Liver (tissue), 9 donors: ENCODE measurements around the gene MVB12B. TPM values are rescaled to one million over a fixed set of nuclear protein-coding genes. Genes with fewer than 3 reads are reported as not detected.

Source experiments
- DNase-seq: peaks from one replicate; pipeline ENCODE4 v3.0.0-alpha.2; 2017; ENCODE audit warnings: low spot score
- H3K27ac ChIP-seq, 2 donors: one replicate each; pipeline ENCODE4 v1.7.0; 2013; ENCODE audit warnings: inconsistent platforms in 2 of 2, low read length in 2 of 2, control low read depth in 1 of 2, low read depth in 1 of 2, mild to moderate bottlenecking in 1 of 2
- H3K27me3 ChIP-seq, 4 donors: one replicate each; pipeline versions ENCODE4 v1.6.1 to v1.7.0; 2013; ENCODE audit warnings: low read length in 3 of 4, inconsistent platforms in 1 of 4, mild to moderate bottlenecking in 1 of 4, moderate library complexity in 1 of 4; ENCODE audit not compliant: control insufficient read depth in 4 of 4, insufficient read depth in 4 of 4
- H3K36me3 ChIP-seq, 4 donors: one replicate each; pipeline versions ENCODE4 v1.6.1 to v1.7.0; 2013; ENCODE audit warnings: low read length in 3 of 4, mild to moderate bottlenecking in 3 of 4, low read depth in 1 of 4, moderate library complexity in 1 of 4; ENCODE audit not compliant: control insufficient read depth in 4 of 4, insufficient read depth in 3 of 4
- H3K4me1 ChIP-seq, 4 donors: one replicate each; pipeline versions ENCODE4 v1.6.1 to v1.7.0; 2013; ENCODE audit warnings: low read length in 3 of 4, mild to moderate bottlenecking in 3 of 4, moderate library complexity in 1 of 4; ENCODE audit not compliant: control insufficient read depth in 4 of 4, insufficient read depth in 4 of 4
- H3K4me3 ChIP-seq, 3 donors: one replicate each; pipeline versions ENCODE4 v1.6.1 to v1.7.0; 2013; ENCODE audit warnings: low read length in 3 of 3, control low read depth in 1 of 3, low read depth in 1 of 3, mild to moderate bottlenecking in 1 of 3
- H3K9ac ChIP-seq, 2 donors: one replicate each; pipeline ENCODE4 v1.7.0; 2013; ENCODE audit warnings: low read length in 2 of 2, mild to moderate bottlenecking in 2 of 2, moderate library complexity in 2 of 2, control low read depth in 1 of 2, low read depth in 1 of 2
- H3K9me3 ChIP-seq, 4 donors: one replicate each; pipeline versions ENCODE4 v1.6.1 to v1.7.0; 2013; ENCODE audit warnings: low read length in 3 of 4; ENCODE audit not compliant: control insufficient read depth in 4 of 4
- CTCF ChIP-seq: fragments of 150-350 bp; IDR thresholded peaks from 2 replicates; pipeline ENCODE4 v1.5.1; 2017; ENCODE audit warnings: improper control_type of control experiment, low read depth, low read length; ENCODE audit not compliant: missing input control
- EGR1 ChIP-seq, 2 donors: IDR thresholded peaks; 2 replicates each; pipeline ENCODE4 v1.6.1; 2016 to 2018; ENCODE audit warnings: antibody characterized with exemption in 2 of 2, low read depth in 2 of 2
- FOXA1 ChIP-seq: IDR thresholded peaks from 2 replicates; pipeline ENCODE4 v1.6.1; 2016; ENCODE audit warnings: antibody characterized with exemption
- FOXA2 ChIP-seq: IDR thresholded peaks from 2 replicates; pipeline ENCODE4 v1.6.1; 2016; ENCODE audit warnings: antibody characterized with exemption
- GABPA ChIP-seq, 2 donors: IDR thresholded peaks in 1 of 2; conservative IDR thresholded peaks in 1 of 2; 2 replicates each; pipeline ENCODE4 v1.6.1; 2016; ENCODE audit warnings: antibody characterized with exemption in 2 of 2, mild to moderate bottlenecking in 1 of 2, moderate library complexity in 1 of 2
- HNF4A ChIP-seq, 2 donors: conservative IDR thresholded peaks; 2 replicates each; pipeline ENCODE4 v1.6.1; 2016; ENCODE audit warnings: antibody characterized with exemption in 2 of 2, mild to moderate bottlenecking in 2 of 2
- HNF4G ChIP-seq: IDR thresholded peaks from 2 replicates; pipeline ENCODE4 v1.6.1; 2016; ENCODE audit warnings: antibody characterized with exemption
- JUND ChIP-seq, 2 donors: IDR thresholded peaks; 2 replicates each; pipeline ENCODE4 v1.6.1; 2016; ENCODE audit warnings: antibody characterized with exemption in 2 of 2
- MAX ChIP-seq: IDR thresholded peaks from 2 replicates; pipeline ENCODE4 v1.6.1; 2016; ENCODE audit warnings: antibody characterized with exemption
- NR2F2 ChIP-seq: IDR thresholded peaks from 2 replicates; pipeline ENCODE4 v1.6.1; 2016; ENCODE audit warnings: antibody characterized with exemption
- RAD21 ChIP-seq, 2 donors: IDR thresholded peaks; 2 replicates each; pipeline ENCODE4 v1.6.1; 2016; ENCODE audit warnings: antibody characterized with exemption in 2 of 2, mild to moderate bottlenecking in 2 of 2
- REST ChIP-seq: IDR thresholded peaks from 2 replicates; pipeline ENCODE4 v1.6.1; 2016; ENCODE audit warnings: antibody characterized with exemption, mild to moderate bottlenecking
- RXRA ChIP-seq, 2 donors: IDR thresholded peaks; 2 replicates each; pipeline ENCODE4 v1.6.1; 2017 to 2018; ENCODE audit warnings: antibody characterized with exemption in 2 of 2, mild to moderate bottlenecking in 1 of 2
- SP1 ChIP-seq: IDR thresholded peaks from 2 replicates; pipeline ENCODE4 v1.6.1; 2018; ENCODE audit warnings: antibody characterized with exemption, mild to moderate bottlenecking
- TAF1 ChIP-seq: conservative IDR thresholded peaks from 2 replicates; pipeline ENCODE4 v1.6.1; 2016; ENCODE audit warnings: antibody characterized with exemption, mild to moderate bottlenecking
- YY1 ChIP-seq: IDR thresholded peaks from 2 replicates; pipeline ENCODE4 v1.6.1; 2016; ENCODE audit warnings: antibody characterized with exemption, mild to moderate bottlenecking
- ZBTB33 ChIP-seq: IDR thresholded peaks from 2 replicates; pipeline ENCODE4 v1.6.1; 2016; ENCODE audit warnings: antibody characterized with exemption
- WGBS: extraction: QIAGEN DNeasy Blood & Tissue Kit; methylation state at CpG from one replicate; pipeline ENCODE4 v1.1.7; 2013; 5-methylcytosine and 5-hydroxymethylcytosine counted together
- polyA plus RNA-seq, 2 donors: library from polyadenylated mRNA; stranded (reverse) in 1 of 2; unstranded in 1 of 2; fragments of 200-250 nt in 1 of 2; fragments of >200 nt in 1 of 2; fragmentation: Nextera tagmentation in 1 of 2; extraction: Ambion mirVana in 1 of 2; gene quantifications; one replicate each; pipeline versions ENCODE4 v1.2.1 to v1.2.3, GENCODE V29; 2013 to 2015
- total RNA-seq, 2 donors: library from RNA; depleted of rRNA; stranded (reverse); fragments of >200 nt; gene quantifications; one replicate each; pipeline ENCODE4 v1.2.3, GENCODE V29; 2014
- donor health status: healthy.
- donor health status: healthy.
- donor health status: healthy.
- donor health status: healthy.
- donor health status: healthy.

MVB12B gene
- total and polyA plus RNA-seq, 4 donors = 5.3 to 12.4 (median 8.4) TPM

GRCh38 chr9:126435105-126435504 lies 108.5 kb downstream of the MVB12B start:
- WGBS = 92% methylated on average over 2 of the region's 2 CpGs
- Histone ChIP-seq H3K27me3 (no peaks in the 10 kb centered on the region), H3K27ac (no peak overlapping the region), H3K9ac (no peak overlapping the region), H3K9me3 (no peaks in the 10 kb centered on the region), H3K36me3 (peaks cover 0 to 8% (median 6%) of the 10 kb centered on the region in 4 donors), H3K4me1 (no peaks in the 10 kb centered on the region), H3K4me3 (no peak overlapping the region)
- DNase-seq = peak; percentile 10
- no peak for TF ChIP-seq GABPA (IDR thresholded peaks at IDR 0.05 in 1 of 2, conservative IDR thresholded peaks at IDR 0.05 in 1 of 2)
- no peak for TF ChIP-seq MAX
- TF ChIP-seq SP1 = no peak
- TF ChIP-seq HNF4A (conservative IDR thresholded peaks at IDR 0.05) = no peak
- no peak for TF ChIP-seq YY1
- TF ChIP-seq CTCF = no peak
- TF ChIP-seq ZBTB33 = no peak
- TF ChIP-seq HNF4G = no peak
- no peak for TF ChIP-seq RXRA (IDR thresholded peaks at IDR 0.05)
- TF ChIP-seq FOXA2 = no peak
- TF ChIP-seq NR2F2 = no peak
- TF ChIP-seq FOXA1 = no peak
- no peak for TF ChIP-seq RAD21 (IDR thresholded peaks at IDR 0.05)
- no peak for TF ChIP-seq REST
- TF ChIP-seq EGR1 (IDR thresholded peaks at IDR 0.05; ENCODE audit: low read depth in 2 of 2) = no peak
- no peak for TF ChIP-seq TAF1
- TF ChIP-seq JUND (IDR thresholded peaks at IDR 0.05) = no peak

GRCh38 chr9:126435626-126436025 lies 109.0 kb downstream of the MVB12B start:
- no peaks in the 10 kb centered on the region for H3K4me1 ChIP-seq
- peak; percentile 2 for DNase-seq
- no peak for TF ChIP-seq RXRA (IDR thresholded peaks at IDR 0.05)
- no peak for TF ChIP-seq HNF4G
- no peak for TF ChIP-seq CTCF
- TF ChIP-seq HNF4A (conservative IDR thresholded peaks at IDR 0.05) = no peak
- no peak for TF ChIP-seq RAD21 (IDR thresholded peaks at IDR 0.05)

More at GRCh38 chr9:126435626-126436025, 109.0 kb downstream of the MVB12B start:
- H3K36me3 ChIP-seq = peaks cover 0 to 9% (median 6%) of the 10 kb centered on the region in 4 donors
- H3K27ac ChIP-seq = no peak overlapping the region
- no peaks in the 10 kb centered on the region for H3K9me3 ChIP-seq
- no peak overlapping the region for H3K4me3 ChIP-seq
- WGBS = 94% methylated on average over 8 of the region's 8 CpGs
- H3K27me3 ChIP-seq = no peaks in the 10 kb centered on the region
- no peak overlapping the region for H3K9ac ChIP-seq
